SK-MEL-5 (cell line): ENCODE results near the gene GHITM. TPM values are rescaled to one million over a fixed set of nuclear protein-coding genes. Genes with fewer than 3 reads are reported as not detected.
A peak's percentile ranks its signal among the peaks of the same experiment; 100 is the strongest.
"Not testable (repeated sequence)": the region's sequence is repeated elsewhere in the genome, so short reads cannot be mapped to it uniquely, and the experiment has no call there.

ENCODE experiments used
- DNase-seq: peaks from one replicate; pipeline ENCODE4 v3.0.0-alpha.2; 2016; ENCODE audit warnings: low read depth, low spot score
- in situ Hi-C: cut with HindIII; loops from 2 replicates; pipeline ENCODE4 v1.10.0; 2016; ENCODE audit warnings: low sequenced_read_pairs, high pct_unique_total_duplicates, low pct_unique_long_range_greater_than_20kb
- total RNA-seq: library from RNA; depleted of rRNA; stranded (reverse); fragments of >200 nt; shearing (Covaris generic); gene quantifications from 2 replicates; pipeline ENCODE4 v1.2.3, GENCODE V29; 2014

GHITM gene
- total RNA-seq, 1 experiment from 2014 or later, result 275 TPM

- DNase-seq, result no peak
- in situ Hi-C loops, result no loop called here
Measured at GRCh38 chr10:84137811-84138210, 1.5 kb upstream of the GHITM start.

DNA sequence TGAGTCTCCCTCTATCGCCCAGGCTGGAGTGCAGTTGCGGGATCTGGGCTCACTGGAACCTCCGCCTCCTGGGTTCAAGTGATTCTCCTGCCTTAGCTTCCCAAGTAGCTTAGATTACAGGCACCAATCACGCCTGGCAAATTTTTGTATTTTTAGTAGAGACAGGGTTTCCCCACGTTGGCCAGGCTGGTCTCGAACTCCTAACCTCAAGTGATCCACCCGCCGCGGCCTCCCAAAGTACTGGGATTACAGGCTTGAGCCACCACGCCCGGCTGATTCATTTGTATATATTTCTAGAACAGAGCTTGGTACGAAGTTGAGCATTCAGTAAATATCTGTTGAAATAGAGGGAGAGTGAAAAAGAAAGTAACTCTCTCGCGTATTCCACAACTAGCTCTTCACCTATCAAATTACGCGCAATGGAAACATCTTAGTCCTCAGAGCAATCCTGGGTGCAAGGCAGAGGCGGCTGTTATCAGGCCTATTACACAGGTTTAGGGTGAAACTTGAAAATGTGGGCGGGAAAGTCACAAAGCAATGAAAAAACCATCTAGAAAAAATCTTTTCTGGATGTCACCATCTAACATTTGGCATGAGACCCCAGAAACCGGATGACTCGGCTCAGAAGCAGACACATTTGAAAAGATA, 707 bp upstream of the GHITM start:
- peak; percentile 32 for DNase-seq

DNA sequence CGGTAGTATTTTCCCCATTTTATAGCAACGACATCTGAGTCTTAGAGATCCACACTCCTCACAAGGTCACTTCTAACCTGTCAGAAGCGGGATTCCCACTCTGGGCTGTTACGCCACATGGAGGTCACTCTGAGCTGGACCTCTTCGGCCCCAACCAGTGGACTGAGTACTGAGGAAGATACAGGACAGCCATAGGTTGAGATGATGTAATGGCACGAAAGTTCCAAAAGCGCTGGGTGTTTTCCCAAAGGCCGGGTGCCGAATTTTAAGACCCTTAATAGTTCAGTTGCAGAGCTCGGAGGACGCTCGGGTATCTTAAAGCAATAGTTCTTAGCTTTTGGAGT, 699 bp downstream of the GHITM start:
- peak; percentile 20 for DNase-seq
- in situ Hi-C loops, result no loop called here

More for the DNA sequence above, 707 bp upstream of the GHITM start:
- in situ Hi-C loops, result no loop called here

GRCh38 chr10:84147347-84147746, 8.0 kb downstream of the GHITM start:
- in situ Hi-C loops, result no loop called here
- no peak for DNase-seq

DNA sequence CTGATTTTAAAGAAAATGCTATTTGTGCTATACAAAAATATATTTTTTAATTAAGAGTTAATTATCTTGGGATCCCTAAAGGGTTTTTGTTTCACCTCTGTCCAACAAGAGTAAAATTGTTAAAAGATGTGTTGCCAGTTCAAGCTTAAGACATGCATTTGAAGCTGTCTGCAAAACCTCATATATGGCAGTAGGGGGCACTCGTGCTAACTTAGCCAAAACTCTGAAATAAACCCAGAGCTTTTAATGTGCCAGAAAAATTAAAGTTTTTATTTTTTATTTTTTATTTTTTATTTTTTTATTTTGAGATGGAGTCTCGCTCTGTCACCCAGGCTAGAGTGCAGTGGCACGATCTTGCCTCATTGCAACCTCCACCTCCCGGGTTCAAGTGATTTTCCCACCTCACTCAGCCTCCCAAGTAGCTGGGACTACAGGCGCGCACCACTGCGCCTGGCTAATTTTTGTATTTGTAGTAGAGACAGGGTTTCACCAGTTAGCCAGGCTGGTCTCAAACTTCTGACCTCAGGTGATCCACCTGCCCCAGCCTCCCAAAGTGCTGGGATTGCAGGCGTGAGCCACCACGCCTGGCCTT, 8.8 kb downstream of the GHITM start:
- in situ Hi-C loops, result not testable (repeated sequence)
- DNase-seq, result peak; percentile 42

DNA sequence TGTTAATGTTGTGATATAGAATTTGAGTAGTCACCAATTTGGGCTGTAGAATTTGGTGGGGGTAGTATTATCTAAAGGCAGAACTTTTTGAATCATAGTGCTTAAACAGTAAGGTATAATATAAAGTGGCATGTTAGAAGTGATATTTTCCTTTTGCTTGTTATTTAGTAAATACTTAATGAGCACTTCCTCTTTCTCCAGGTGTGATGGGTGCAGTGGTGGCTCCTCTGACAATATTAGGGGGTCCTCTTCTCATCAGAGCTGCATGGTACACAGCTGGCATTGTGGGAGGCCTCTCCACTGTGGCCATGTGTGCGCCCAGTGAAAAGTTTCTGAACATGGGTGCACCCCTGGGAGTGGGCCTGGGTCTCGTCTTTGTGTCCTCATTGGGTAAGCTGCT, 10.5 kb downstream of the GHITM start:
- in situ Hi-C loops, result no loop called here
- DNase-seq, result no peak

GRCh38 chr10:84152769-84153168, 13.5 kb downstream of the GHITM start:
- in situ Hi-C loops, result no loop called here

DNA sequence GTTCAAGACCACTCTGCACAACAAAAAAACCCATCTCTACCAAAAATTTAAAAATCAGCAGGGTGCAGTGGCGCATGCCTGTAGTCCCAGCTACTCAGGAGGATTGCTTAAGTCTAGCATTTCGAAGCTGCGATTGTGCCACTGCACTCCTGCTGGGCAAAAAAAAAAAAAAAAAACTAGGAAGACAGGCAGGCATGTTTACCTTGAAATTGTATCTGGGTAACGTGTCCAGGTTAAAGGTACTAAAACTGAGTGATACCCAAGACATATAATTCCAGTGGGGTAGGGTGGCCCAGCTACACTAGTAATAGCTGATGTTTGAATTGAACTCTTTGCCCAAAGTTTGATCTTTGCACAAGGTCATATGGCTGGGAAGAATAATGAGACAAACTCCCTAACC, 16.2 kb downstream of the GHITM start:
- in situ Hi-C loops, result no loop called here
- DNase-seq, result no peak

More at GRCh38 chr10:84152769-84153168, 13.5 kb downstream of the GHITM start:
- no peak for DNase-seq

GRCh38 chr10:84156009-84156408, 16.7 kb downstream of the GHITM start:
- in situ Hi-C loops, result no loop called here

GRCh38 chr10:84156768-84157167, 17.5 kb downstream of the GHITM start:
- no peak for DNase-seq
- in situ Hi-C loops, result no loop called here

More at GRCh38 chr10:84156009-84156408, 16.7 kb downstream of the GHITM start:
- no peak for DNase-seq

- peak; percentile 34 for DNase-seq
- in situ Hi-C loops, result no loop called here
Measured at GRCh38 chr10:84158061-84158460, 18.8 kb downstream of the GHITM start.

DNA sequence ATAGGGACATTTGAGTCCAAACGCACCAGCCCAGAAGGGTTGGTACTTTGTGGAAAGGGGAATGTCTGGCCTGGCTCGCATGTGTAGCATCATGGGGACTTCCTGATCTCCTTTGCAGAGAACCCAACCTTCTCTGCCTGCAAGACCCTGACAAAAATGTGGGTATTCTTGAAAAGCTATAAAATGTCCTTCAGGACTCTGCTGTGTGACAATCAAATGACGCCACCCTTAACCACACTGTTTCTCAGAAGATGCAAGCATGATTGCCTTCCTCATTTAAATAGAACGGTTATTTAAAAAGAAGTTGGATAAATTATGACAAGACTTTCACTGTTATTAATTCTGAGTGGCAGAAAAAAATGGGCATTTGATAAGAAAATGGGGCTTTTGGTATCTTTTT, 19.2 kb downstream of the GHITM start:
- in situ Hi-C loops, result no loop called here
- no peak for DNase-seq

DNA sequence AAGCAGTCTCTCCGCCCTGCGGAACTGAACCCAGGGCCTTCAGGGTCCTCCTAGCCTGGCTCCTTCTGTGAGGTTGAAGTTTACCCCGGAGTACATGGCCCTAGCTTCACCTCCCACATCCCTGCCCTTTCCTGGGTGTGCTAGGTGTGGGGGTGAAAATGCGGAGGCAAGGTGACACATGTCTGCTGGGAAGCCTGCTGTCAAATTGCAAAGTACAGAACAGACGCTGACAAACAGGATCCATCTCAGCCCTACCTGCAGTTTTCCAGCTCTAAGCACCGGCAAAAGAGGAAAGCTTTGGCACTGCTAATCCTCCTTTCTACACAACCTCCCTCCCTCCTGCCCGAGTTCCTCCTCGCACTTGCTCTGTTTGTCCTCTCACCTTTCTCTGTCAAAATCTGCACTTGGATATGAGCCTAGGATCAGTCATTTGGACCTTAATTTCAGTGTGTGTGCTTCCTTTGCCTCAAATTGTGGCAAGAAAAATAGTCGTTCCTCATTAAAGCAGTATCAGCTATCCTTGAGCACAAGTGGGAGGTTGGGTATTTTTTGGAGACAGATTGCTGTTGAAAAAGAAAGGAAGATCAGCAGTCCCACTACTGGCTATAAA, 19.9 kb downstream of the GHITM start:
- DNase-seq, result no peak
- in situ Hi-C loops, result no loop called here

- in situ Hi-C loops, result no loop called here
- no peak for DNase-seq
Measured at GRCh38 chr10:84160663-84161362, 21.5 kb downstream of the GHITM start.

GRCh38 chr10:84163996-84164395, 24.7 kb downstream of the GHITM start:
- no peak for DNase-seq
- in situ Hi-C loops, result no loop called here

GRCh38 chr10:84164442-84164841, 25.1 kb downstream of the GHITM start:
- in situ Hi-C loops, result no loop called here
- no peak for DNase-seq

GRCh38 chr10:84166620-84167288, 27.4 kb downstream of the GHITM start:
- in situ Hi-C loops, result no loop called here
- DNase-seq, result no peak

GRCh38 chr10:84167289-84167653, 28.0 kb downstream of the GHITM start:
- DNase-seq, result not testable (repeated sequence)

More at GRCh38 chr10:84167289-84167653, 28.0 kb downstream of the GHITM start:
- in situ Hi-C loops, result not testable (repeated sequence)
